Measurements from ENCODE around the gene ASB10.

Gene ASB10

GRCh38 chr7:151186640-151187408 lies at the start of gene ASB10:
TSS of gene ASB10 (minus strand) at chr7:151187250. CDS start at chr7:151187130, 120 bp downstream.
- DNase-seq, result no peak

- no peak for DNase-seq
Measured at GRCh38 chr7:151236406-151236805, 49.4 kb upstream of the ASB10 start.

GRCh38 chr7:151235091-151235787 lies 48.2 kb upstream of the ASB10 start:
- no peak for DNase-seq

- no peak for DNase-seq
Measured at GRCh38 chr7:151233804-151234203, 46.8 kb upstream of the ASB10 start.

GRCh38 chr7:151232917-151233701 lies 46.1 kb upstream of the ASB10 start:
- DNase-seq, result peak; percentile 68

GRCh38 chr7:151232091-151232916 lies 45.3 kb upstream of the ASB10 start, which contains the start of gene CHPF2:
TSS of gene CHPF2 (plus strand) at chr7:151232483. CDS start at chr7:151234012, 1,529 bp downstream.
- DNase-seq, result peak; percentile 88

GRCh38 chr7:151231080-151231479 lies 44.0 kb upstream of the ASB10 start:
- DNase-seq, result no peak

GRCh38 chr7:151229249-151229648 lies 42.2 kb upstream of the ASB10 start:
- no peak for DNase-seq

GRCh38 chr7:151228024-151228866 lies 41.2 kb upstream of the ASB10 start:
- DNase-seq, result no peak

GRCh38 chr7:151226875-151227782 lies 40.1 kb upstream of the ASB10 start, which contains the start of gene ABCF2:
TSS of gene ABCF2 (minus strand) at chr7:151227205. CDS start at chr7:151226458, 747 bp downstream.
- peak; percentile 96 for DNase-seq

GRCh38 chr7:151226560-151226874 lies 39.5 kb upstream of the ASB10 start:
- no peak for DNase-seq

GRCh38 chr7:151225948-151226510 lies 39.0 kb upstream of the ASB10 start:
- no peak for DNase-seq

GRCh38 chr7:151223728-151224127 lies 36.7 kb upstream of the ASB10 start:
- DNase-seq, result no peak

- no peak for DNase-seq
Measured at GRCh38 chr7:151218170-151218569, 31.1 kb upstream of the ASB10 start.

GRCh38 chr7:151215396-151215795 lies 28.3 kb upstream of the ASB10 start:
- no peak for DNase-seq

- no peak for DNase-seq
Measured at GRCh38 chr7:151213826-151214225, 26.8 kb upstream of the ASB10 start.

- no peak for DNase-seq
Measured at GRCh38 chr7:151212626-151213025, 25.6 kb upstream of the ASB10 start.

- DNase-seq, result no peak
Measured at GRCh38 chr7:151211155-151211772, 24.2 kb upstream of the ASB10 start.

- no peak for DNase-seq
Measured at GRCh38 chr7:151210087-151210854, 23.2 kb upstream of the ASB10 start, which contains the start of gene H2BK1. TSS of gene H2BK1 (minus strand) at chr7:151210488. CDS start at chr7:151210318, 170 bp downstream.

Measured in CD4-positive, alpha-beta T cell treated with Interleukin-15 for 1 hour (primary cell).